ENCODE data around the gene KATNB1.

KATNB1 gene

GRCh38 chr16:57735755-57736418 is at the start of gene KATNB1:
Gene KATNB1, plus strand, starts transcription at chr16:57735770. Its CDS starts 1,474 bp downstream, at chr16:57737244.
- peak; percentile 47 for DNase-seq

GRCh38 chr16:57686577-57686976 is 49.0 kb upstream of the KATNB1 start:
- DNase-seq, result no peak

GRCh38 chr16:57687363-57687929 is 48.1 kb upstream of the KATNB1 start:
- no peak for DNase-seq

GRCh38 chr16:57688487-57688986 is 47.0 kb upstream of the KATNB1 start:
- DNase-seq, result no peak

GRCh38 chr16:57688987-57689761 is 46.4 kb upstream of the KATNB1 start:
- no peak for DNase-seq

GRCh38 chr16:57689762-57690558 is 45.6 kb upstream of the KATNB1 start:
- DNase-seq, result peak; percentile 64

- DNase-seq, result no peak
These were observed 44.6 kb upstream of the KATNB1 start for GRCh38 chr16:57690782-57691471.

- DNase-seq, result no peak
These were observed 42.9 kb upstream of the KATNB1 start for GRCh38 chr16:57692636-57693035.

- DNase-seq, result no peak
These were observed 42.0 kb upstream of the KATNB1 start for GRCh38 chr16:57693550-57693949.

GRCh38 chr16:57694231-57694724 is 41.3 kb upstream of the KATNB1 start:
- no peak for DNase-seq

- DNase-seq, result peak; percentile 41
These were observed 40.6 kb upstream of the KATNB1 start, which contains the start of gene DRC7 for GRCh38 chr16:57694725-57695679. Gene DRC7, plus strand, starts transcription at chr16:57694806. Its CDS starts 3,144 bp downstream, at chr16:57697950.

GRCh38 chr16:57695680-57696069 is 39.9 kb upstream of the KATNB1 start:
- DNase-seq, result no peak

- DNase-seq, result no peak
These were observed 39.3 kb upstream of the KATNB1 start for GRCh38 chr16:57696240-57696639.

GRCh38 chr16:57697896-57698537 is 37.6 kb upstream of the KATNB1 start:
- no peak for DNase-seq

GRCh38 chr16:57698812-57699405 is 36.7 kb upstream of the KATNB1 start:
- DNase-seq, result no peak

GRCh38 chr16:57699481-57699880 is 36.1 kb upstream of the KATNB1 start:
- no peak for DNase-seq

- no peak for DNase-seq
These were observed 35.7 kb upstream of the KATNB1 start for GRCh38 chr16:57699899-57700298.

GRCh38 chr16:57700781-57701551 is 34.6 kb upstream of the KATNB1 start:
- no peak for DNase-seq

GRCh38 chr16:57701759-57702371 is 33.7 kb upstream of the KATNB1 start:
- DNase-seq, result no peak
